Measurements from ENCODE around the gene KIF5C.
"Not testable (repeated sequence)": the region's sequence is repeated elsewhere in the genome, so short reads cannot be mapped to it uniquely, and the experiment has no call there.

The KIF5C gene

GRCh38 chr2:148853458-148853857, 21.6 kb upstream of the KIF5C start:
- Histone ChIP-seq H3K4me1 (ENCODE audit: insufficient read depth, low read length, severe bottlenecking) (no peaks in the 10 kb centered on the region), H3K4me3 (ENCODE audit: low read depth, low read length, poor library complexity, severe bottlenecking) (no peak overlapping the region), H2AFZ (ENCODE audit: low read length) (no peak overlapping the region), H3K79me2 (ENCODE audit: insufficient read depth, low read length) (no peaks in the 10 kb centered on the region), H3K27ac (ENCODE audit: low read depth, low read length, poor library complexity, severe bottlenecking) (no peak overlapping the region), H3F3A (ENCODE audit: insufficient read depth, low read length) (no peaks in the 10 kb centered on the region), H3K9me2 (ENCODE audit: low read depth, low read length) (no peaks in the 10 kb centered on the region), H3K36me3 (ENCODE audit: insufficient read depth, low read length) (no peaks in the 10 kb centered on the region; the same call in 1 of the 2 replicates), H3K9ac (ENCODE audit: low read length) (no peak overlapping the region), H4K20me1 (ENCODE audit: insufficient read depth, low read length) (no peaks in the 10 kb centered on the region), H3K27me3 (ENCODE audit: insufficient read depth, low read length) (no peaks in the 10 kb centered on the region), H3K4me2 (ENCODE audit: low read length) (no peak overlapping the region), H3K9me3 (ENCODE audit: low read length) (peaks cover under 1% of the 10 kb centered on the region; the same call in 1 of the 2 replicates)
- no peak for TF ChIP-seq CTCF (IDR thresholded peaks at IDR 0.05; ENCODE audit: low read length)
- no peak for TF ChIP-seq EZH2 (IDR thresholded peaks at IDR 0.05; ENCODE audit: borderline replicate concordance, low read length)

GRCh38 chr2:148860037-148860436, 15.0 kb upstream of the KIF5C start:
- Histone ChIP-seq H3K36me3 (ENCODE audit: insufficient read depth, low read length) (no peaks in the 10 kb centered on the region), H3K4me3 (ENCODE audit: low read depth, low read length, poor library complexity, severe bottlenecking) (no peak overlapping the region), H3K4me1 (ENCODE audit: insufficient read depth, low read length, severe bottlenecking) (no peaks in the 10 kb centered on the region), H3K9me2 (ENCODE audit: low read depth, low read length) (no peaks in the 10 kb centered on the region), H3K4me2 (ENCODE audit: low read length) (no peak overlapping the region), H3K9ac (ENCODE audit: low read length) (no peak overlapping the region), H3K27me3 (ENCODE audit: insufficient read depth, low read length) (no peaks in the 10 kb centered on the region), H3F3A (ENCODE audit: insufficient read depth, low read length) (no peaks in the 10 kb centered on the region), H3K27ac (ENCODE audit: low read depth, low read length, poor library complexity, severe bottlenecking) (no peak overlapping the region), H3K9me3 (ENCODE audit: low read length) (no peaks in the 10 kb centered on the region), H4K20me1 (ENCODE audit: insufficient read depth, low read length) (no peaks in the 10 kb centered on the region), H2AFZ (ENCODE audit: low read length) (no peak overlapping the region), H3K79me2 (ENCODE audit: insufficient read depth, low read length) (no peaks in the 10 kb centered on the region)
- TF ChIP-seq EZH2 (IDR thresholded peaks at IDR 0.05; ENCODE audit: borderline replicate concordance, low read length): no peak
- no peak for TF ChIP-seq CTCF (IDR thresholded peaks at IDR 0.05; ENCODE audit: low read length)

GRCh38 chr2:148861367-148861766, 13.7 kb upstream of the KIF5C start:
- no peak overlapping the region for H3K9ac ChIP-seq (ENCODE audit: low read length)
- no peaks in the 10 kb centered on the region for H3K9me2 ChIP-seq (ENCODE audit: low read depth, low read length)
- no peaks in the 10 kb centered on the region for H3K36me3 ChIP-seq (ENCODE audit: insufficient read depth, low read length)
- no peak overlapping the region for H3K27ac ChIP-seq (ENCODE audit: low read depth, low read length, poor library complexity, severe bottlenecking)
- TF ChIP-seq EZH2 (IDR thresholded peaks at IDR 0.05; ENCODE audit: borderline replicate concordance, low read length) (no peak), CTCF (IDR thresholded peaks at IDR 0.05; ENCODE audit: low read length) (no peak)
- no peak overlapping the region for H2AFZ ChIP-seq (ENCODE audit: low read length)
- H3K79me2 ChIP-seq (ENCODE audit: insufficient read depth, low read length): no peaks in the 10 kb centered on the region
- H3F3A ChIP-seq (ENCODE audit: insufficient read depth, low read length): no peaks in the 10 kb centered on the region
- H4K20me1 ChIP-seq (ENCODE audit: insufficient read depth, low read length): no peaks in the 10 kb centered on the region
- H3K9me3 ChIP-seq (ENCODE audit: low read length): no peaks in the 10 kb centered on the region
- H3K4me1 ChIP-seq (ENCODE audit: insufficient read depth, low read length, severe bottlenecking): no peaks in the 10 kb centered on the region
- no peak overlapping the region for H3K4me2 ChIP-seq (ENCODE audit: low read length)
- no peak overlapping the region for H3K4me3 ChIP-seq (ENCODE audit: low read depth, low read length, poor library complexity, severe bottlenecking)
- H3K27me3 ChIP-seq (ENCODE audit: insufficient read depth, low read length): no peaks in the 10 kb centered on the region

- H3K4me3 ChIP-seq (ENCODE audit: low read depth, low read length, poor library complexity, severe bottlenecking); H3K4me1 ChIP-seq (ENCODE audit: insufficient read depth, low read length, severe bottlenecking); H3K4me2 ChIP-seq (ENCODE audit: low read length); H3K27ac ChIP-seq (ENCODE audit: low read depth, low read length, poor library complexity, severe bottlenecking); H4K20me1 ChIP-seq (ENCODE audit: insufficient read depth, low read length); H2AFZ ChIP-seq (ENCODE audit: low read length); H3K9ac ChIP-seq (ENCODE audit: low read length); H3K9me2 ChIP-seq (ENCODE audit: low read depth, low read length); H3K36me3 ChIP-seq (ENCODE audit: insufficient read depth, low read length); H3K27me3 ChIP-seq (ENCODE audit: insufficient read depth, low read length); H3K79me2 ChIP-seq (ENCODE audit: insufficient read depth, low read length); H3F3A ChIP-seq (ENCODE audit: insufficient read depth, low read length); H3K9me3 ChIP-seq (ENCODE audit: low read length): not testable (repeated sequence)
These were observed 12.5 kb upstream of the KIF5C start for GRCh38 chr2:148862478-148862877.

Measured in OCI-LY1 (cell line).